ENCODE measurements around the gene OTOF. TPM values are rescaled to one million over a fixed set of nuclear protein-coding genes. Genes with fewer than 3 reads are reported as not detected.
A peak's percentile ranks its signal among the peaks of the same experiment; 100 is the strongest.
"Not testable (repeated sequence)": the region's sequence is repeated elsewhere in the genome, so short reads cannot be mapped to it uniquely, and the experiment has no call there.

OTOF gene
- total RNA-seq, 1 experiment from 2014 or later, result not detected

DNA sequence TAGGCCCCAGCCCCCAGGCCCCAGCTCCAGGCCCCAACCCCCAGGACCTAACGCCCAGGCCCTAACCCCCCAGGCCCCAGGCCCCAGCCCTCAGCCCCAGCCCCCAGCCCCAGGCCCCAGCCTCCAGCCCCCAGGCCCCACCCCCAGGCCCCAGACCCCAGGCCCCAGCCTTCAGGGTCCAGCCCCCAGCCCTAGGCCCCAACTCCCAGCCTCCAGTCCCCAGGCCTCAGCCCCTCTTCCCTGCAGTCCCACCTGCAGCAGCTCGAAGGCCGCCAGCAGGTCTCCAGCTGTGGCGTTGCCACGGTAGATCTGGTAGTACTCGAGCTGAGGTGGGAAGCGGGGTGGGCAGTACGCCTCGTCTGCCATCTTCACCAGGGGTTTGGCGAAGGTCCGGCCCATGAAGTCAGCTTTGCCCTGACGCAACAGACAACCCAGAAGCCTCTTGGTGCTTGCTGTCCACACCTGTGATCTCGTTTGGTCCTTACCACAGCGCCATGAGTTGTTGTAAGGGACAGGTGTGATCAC lies 3.6 kb downstream of the OTOF start:
- Histone ChIP-seq H3K36me3 (no peaks in the 10 kb centered on the region), H3K27me3 (no peaks in the 10 kb centered on the region), H3K4me3 (no peak overlapping the region), H3K9me3 (peaks cover 4% of the 10 kb centered on the region)
- no peak for DNase-seq

DNA sequence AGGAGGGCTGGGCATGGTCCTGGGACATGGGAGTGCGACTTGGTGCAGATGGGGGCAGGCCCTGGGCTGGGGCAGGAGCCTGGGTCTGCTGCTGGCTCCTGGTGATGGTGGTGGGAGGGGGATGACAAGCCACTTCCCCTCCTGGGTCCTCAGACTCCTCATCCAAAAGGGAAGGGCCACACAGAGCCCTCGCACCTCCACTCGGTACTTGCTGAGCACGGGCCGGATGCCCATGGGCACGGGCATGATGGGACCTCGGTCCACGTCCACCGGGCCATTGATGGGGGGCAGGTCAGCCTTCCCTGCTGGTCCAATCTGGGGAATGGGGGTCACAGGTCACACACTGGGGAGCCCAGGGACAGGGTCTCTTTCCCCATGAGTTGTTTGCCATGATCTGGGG lies 4.1 kb downstream of the OTOF start:
- Histone ChIP-seq H3K36me3 (no peaks in the 10 kb centered on the region), H3K9me3 (peaks cover 7% of the 10 kb centered on the region), H3K4me3 (no peak overlapping the region), H3K27me3 (no peaks in the 10 kb centered on the region)
- no peak for DNase-seq

DNA sequence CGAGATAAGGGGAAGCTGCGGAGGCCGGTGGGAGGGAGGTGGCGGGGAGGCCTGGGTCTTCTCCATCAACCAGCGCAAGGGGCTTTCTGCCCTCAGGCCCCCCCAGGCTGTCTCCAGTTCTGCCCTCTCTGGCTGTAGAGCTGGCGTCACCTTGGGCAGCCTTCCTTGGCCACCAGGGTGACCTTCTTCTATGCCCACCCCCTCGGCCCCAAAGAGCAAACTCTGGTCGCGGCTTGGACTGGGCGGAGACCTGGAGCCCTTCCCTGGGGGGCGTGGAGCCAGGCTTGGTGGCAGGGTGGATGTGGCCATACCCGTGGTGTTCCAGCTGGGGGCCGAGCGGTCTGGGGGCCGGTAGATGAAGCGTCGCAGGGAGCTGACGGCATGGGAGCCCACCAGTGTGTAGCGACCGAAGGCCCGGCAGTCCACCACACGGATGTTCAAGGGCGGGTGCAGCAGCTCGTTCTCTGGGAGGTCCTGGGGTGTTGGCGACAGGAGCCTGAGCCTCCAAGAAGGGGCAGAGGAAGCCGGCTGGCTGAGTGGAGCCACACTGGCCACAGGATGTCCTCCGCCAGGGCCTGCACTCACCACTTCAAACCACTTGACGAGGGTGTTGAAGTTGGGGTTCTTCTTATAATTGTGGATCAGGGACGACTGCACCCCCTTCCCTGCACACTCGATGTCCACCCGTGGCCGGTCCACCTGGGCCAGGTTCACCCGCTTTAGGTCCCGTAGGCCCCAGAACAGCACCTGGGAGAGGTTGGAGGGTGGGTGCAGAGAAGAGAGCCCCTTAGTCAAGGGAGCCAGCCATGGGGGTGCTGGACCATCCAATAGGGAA lies 4.9 kb downstream of the OTOF start:
- no peak for DNase-seq
- Histone ChIP-seq H3K27me3 (no peaks in the 10 kb centered on the region), H3K9me3 (peaks cover 7% of the 10 kb centered on the region), H3K36me3 (no peaks in the 10 kb centered on the region), H3K4me3 (no peak overlapping the region)

DNA sequence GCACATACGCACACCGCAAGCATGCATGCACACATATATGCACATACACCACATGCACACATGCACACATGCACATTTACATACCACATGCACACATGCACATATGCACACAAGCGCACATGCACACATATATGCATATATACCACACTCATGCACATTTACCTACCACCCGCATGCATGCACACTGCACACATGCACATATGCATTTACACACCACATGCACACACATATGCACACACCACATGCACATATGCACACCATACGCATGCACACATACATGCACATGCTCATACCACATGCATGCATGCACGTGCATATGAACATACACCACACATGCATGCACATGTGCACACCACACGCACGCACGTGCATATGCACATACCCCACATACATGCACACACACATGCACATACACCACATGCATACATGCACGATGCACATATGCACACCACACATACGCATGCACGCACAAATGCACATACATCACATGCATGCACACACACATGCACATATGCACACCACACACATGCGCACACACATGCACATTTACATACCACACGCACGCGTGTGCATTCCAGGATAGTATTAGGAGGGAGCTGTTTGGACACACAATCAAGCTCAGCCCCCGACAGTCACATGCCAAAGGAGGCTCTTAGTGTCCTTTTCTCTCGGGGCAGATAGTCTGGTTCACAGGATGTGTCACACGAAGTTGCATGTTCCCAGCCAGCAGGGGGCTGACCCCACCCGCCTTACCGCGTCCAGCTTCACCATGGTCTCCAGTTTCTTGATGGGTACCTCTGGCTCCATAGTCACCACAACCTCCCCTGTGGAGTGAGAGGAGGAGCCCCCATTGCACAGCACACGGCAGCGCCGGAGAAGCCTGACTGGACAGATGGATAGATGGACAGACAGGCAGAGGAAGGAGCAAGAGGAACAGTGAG lies 5.9 kb downstream of the OTOF start:
- H3K36me3 ChIP-seq, result no peaks in the 10 kb centered on the region
- DNase-seq, result no peak
- H3K27me3 ChIP-seq, result no peaks in the 10 kb centered on the region
- H3K9me3 ChIP-seq, result peaks cover 7% of the 10 kb centered on the region
- no peak overlapping the region for H3K4me3 ChIP-seq

DNA sequence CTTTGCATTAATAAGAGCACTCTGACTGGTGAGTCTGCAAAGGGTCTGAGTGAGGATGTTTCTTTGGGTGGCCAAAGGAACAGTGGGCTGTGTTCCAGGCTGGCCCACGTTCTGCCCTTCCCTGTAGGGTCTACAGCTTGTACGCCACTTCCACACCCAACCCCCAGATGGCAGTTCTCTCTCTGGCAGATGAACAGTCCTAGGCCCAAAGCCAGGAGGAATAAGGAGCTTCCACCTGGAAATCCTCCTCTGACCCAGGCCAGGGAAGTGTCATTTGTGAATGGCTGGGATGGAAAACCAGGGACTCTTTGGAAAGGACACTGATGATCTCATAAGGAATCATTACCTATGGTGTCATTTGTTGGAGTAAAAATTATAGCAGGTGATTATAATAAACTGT lies 6.6 kb downstream of the OTOF start:
- Histone ChIP-seq H3K4me3 (no peak overlapping the region), H3K9me3 (peaks cover 7% of the 10 kb centered on the region), H3K27me3 (no peaks in the 10 kb centered on the region), H3K36me3 (no peaks in the 10 kb centered on the region)
- DNase-seq, result no peak

DNA sequence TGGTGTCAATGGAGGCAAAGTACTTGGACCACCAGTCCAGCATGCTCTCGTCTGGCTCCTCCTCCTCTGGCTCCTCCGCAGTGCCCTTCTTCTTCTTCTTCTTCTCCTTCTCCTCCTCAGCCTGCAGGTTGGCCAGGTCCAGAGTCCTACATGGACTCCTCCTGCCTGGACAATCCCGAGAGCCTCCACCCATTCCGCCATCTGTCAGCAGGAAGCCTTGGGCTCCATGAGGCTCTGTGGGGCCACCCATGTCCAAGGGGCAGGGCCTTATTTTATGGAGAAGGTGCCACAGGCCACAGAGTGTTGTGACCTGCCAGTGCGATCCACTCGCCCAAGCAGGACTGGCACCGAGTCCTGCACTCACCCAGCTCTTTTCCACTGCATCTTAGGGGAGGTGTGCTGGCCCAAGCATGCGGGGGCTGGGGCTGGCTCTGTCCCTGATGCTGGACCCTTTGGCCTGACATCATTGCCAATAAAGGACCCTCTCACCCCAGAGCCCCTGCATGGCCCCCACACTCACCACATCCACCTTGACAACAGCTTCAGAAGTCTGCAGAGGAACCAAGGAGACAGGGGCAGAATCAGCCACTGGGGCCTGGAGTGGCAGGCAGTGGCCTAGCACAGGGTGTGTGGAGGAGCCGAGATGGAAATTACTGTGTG lies 7.2 kb downstream of the OTOF start:
- Histone ChIP-seq H3K36me3 (no peaks in the 10 kb centered on the region), H3K27me3 (no peaks in the 10 kb centered on the region), H3K4me3 (no peak overlapping the region), H3K9me3 (peaks cover 7% of the 10 kb centered on the region)
- no peak for DNase-seq

DNA sequence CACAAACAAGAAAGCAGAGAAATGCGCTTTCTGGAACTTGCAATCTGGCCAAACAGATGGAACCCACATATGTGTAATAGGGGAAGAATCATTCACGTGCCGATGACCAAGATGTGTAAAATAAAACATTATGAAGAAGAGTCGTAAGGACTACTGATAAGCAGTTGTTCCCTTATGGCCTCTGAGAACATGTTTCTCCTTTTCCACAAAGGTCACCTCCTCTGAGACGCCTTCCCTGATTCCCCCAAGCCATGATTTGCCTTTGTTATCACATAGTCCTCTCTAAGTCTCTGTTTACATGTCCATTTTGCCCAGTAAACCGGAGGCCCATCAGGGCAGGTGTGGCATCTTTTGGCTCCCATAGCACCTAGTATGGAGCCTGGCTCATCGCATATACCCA lies 8.0 kb downstream of the OTOF start:
- Histone ChIP-seq H3K27me3 (no peaks in the 10 kb centered on the region), H3K36me3 (no peaks in the 10 kb centered on the region), H3K4me3 (no peak overlapping the region), H3K9me3 (peaks cover 7% of the 10 kb centered on the region)
- DNase-seq, result no peak

DNA sequence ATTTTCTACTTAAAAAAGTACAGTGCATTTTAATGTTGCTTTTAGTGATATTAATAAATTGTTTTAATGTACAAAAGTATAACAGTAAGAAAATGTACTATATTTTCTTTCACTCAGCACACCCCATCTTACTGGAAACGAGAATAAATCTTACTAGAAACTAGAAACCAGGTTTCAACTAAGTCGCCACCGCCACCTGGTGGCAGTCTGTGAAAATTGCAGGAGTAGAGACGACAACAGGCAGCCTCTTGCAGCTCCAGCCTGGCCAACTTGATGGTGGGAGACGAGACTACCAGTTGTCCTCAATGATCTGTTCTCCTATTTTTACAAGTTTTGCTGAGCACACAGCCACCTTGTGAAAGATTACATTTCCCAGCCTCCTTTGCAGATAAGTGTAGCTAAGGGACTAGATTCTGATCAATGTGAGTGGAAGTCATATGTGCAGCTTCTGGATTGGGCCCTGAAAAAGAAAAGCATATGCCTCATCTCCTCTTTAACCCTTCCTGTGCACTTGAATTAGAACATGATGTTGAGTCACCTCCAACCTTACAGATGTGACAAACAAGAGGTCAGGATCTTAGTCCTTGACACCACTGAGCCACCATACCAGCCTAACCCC lies 8.7 kb downstream of the OTOF start:
- DNase-seq, result peak; percentile 35
- H3K36me3 ChIP-seq, result no peaks in the 10 kb centered on the region
- H3K9me3 ChIP-seq, result peaks cover 7% of the 10 kb centered on the region

DNA sequence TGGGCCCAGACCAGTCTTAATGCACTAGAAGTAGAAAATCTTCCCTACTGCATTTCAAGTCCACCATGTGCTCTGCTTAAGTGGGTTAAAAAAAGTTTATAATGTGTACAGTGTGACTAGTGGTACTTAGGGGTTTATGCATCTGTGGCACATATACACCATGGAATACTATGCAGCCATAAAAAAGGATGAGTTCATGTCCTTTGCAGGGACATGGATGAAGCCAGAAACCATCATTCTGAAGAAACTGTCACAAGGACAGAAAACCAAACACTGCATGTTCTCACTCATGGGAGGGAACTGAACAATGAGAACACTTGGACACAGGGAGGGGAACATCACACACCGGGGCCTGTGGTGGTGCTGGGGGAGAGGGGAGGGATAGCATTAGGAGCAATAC lies 9.4 kb downstream of the OTOF start:
- not testable (repeated sequence) for H3K9me3 ChIP-seq, H3K36me3 ChIP-seq

More for the DNA sequence above, 8.7 kb downstream of the OTOF start:
- H3K4me3 ChIP-seq, result no peak overlapping the region
- no peaks in the 10 kb centered on the region for H3K27me3 ChIP-seq

DNA sequence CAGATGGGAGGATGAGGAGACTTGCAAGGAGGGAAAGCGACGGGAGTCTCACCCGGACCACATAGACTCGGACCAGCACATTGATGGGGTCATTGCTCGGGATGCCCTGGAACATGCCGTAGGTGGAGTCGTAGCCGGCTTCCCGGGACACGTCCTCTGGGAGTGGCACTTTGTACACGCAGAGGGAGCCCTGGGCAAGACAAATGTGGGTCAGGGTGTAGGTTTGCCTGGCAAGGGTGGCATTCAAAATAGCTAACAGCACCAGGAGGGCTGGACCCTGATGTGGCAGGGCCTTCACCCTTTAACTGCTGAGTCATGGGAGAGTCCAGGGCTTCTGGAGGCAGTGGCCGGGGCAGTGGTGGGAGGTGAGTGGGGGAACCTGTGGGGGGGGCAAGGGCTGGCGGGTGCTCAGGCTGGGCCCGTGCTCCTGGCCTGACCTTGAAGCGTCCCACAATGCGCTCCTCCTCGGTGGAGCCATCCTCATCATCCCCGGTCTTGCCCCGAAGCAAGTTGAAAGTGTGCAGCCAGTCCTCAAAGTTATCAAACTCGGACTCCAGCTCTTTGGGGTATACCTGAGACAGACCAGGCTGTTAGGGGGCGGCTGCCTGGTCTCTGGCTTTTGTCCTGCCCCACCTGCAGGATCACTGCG lies 11.1 kb downstream of the OTOF start:
- no peak for DNase-seq
- Histone ChIP-seq H3K4me3 (no peak overlapping the region), H3K9me3 (peaks cover 7% of the 10 kb centered on the region), H3K36me3 (no peaks in the 10 kb centered on the region), H3K27me3 (no peaks in the 10 kb centered on the region)

More for the DNA sequence above, 9.4 kb downstream of the OTOF start:
- H3K27me3 ChIP-seq, H3K4me3 ChIP-seq, DNase-seq: not testable (repeated sequence)

DNA sequence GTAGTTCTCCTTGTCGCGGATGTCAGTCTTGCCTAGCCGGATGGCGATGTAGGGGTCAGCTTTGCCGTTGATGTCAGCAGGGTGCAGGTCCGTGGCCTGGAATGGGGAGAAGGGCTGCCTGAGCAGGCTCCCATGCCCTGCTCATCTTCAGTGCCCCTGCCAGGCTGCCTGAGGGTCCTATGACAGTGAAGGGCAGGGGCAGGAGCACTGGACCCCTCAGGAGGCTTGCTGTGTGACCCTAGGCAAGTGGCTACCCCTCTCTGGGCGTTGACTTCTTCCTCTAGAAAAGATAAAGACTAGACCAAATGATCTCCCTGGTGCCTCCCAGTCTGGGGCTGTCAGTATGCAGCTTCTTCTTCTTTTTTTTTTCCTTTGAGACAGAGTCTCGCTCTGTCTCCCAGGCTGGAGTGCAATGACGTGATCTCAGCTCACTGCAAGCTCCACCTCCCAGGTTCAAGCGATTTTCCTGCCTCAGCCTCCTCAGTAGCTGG lies 11.9 kb downstream of the OTOF start:
- no peak for DNase-seq
- H3K27me3 ChIP-seq, result no peaks in the 10 kb centered on the region
- peaks cover 7% of the 10 kb centered on the region for H3K9me3 ChIP-seq
- no peak overlapping the region for H3K4me3 ChIP-seq
- no peaks in the 10 kb centered on the region for H3K36me3 ChIP-seq

DNA sequence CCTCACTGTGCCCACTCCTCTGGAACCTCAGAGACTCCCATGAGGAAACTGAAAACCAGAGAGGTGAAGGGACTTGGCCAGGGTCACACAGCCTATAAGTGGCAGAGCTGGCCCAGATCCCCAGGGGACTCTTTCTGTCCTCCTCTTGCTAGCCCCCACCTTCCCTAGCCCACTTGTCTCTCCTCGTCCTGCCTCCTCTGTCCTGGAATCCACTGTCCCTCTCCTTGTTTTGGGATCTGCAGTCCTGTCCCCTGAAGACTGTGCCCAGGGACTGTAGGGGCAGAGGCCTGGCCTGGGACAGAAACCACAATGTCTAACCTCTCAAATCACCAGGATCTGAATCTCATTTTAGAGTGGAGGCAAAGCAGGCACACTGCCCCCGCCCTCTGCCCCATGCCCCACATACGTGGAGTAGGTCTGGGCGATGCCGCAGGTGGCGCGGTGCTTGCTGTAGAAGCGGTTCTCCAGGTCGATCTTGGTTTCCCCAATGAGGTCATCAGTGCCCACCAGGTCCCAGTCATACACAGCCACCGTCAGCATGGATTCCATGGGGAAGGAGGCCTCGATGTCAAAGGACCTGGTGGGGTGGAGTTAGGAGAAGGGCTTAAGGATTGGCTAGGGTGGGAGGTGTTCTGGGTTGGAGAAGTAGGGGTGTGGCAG lies 12.5 kb downstream of the OTOF start:
- no peaks in the 10 kb centered on the region for H3K36me3 ChIP-seq
- H3K9me3 ChIP-seq, result peaks cover 7% of the 10 kb centered on the region
- no peak for DNase-seq
- H3K4me3 ChIP-seq, result no peak overlapping the region
- H3K27me3 ChIP-seq, result no peaks in the 10 kb centered on the region

DNA sequence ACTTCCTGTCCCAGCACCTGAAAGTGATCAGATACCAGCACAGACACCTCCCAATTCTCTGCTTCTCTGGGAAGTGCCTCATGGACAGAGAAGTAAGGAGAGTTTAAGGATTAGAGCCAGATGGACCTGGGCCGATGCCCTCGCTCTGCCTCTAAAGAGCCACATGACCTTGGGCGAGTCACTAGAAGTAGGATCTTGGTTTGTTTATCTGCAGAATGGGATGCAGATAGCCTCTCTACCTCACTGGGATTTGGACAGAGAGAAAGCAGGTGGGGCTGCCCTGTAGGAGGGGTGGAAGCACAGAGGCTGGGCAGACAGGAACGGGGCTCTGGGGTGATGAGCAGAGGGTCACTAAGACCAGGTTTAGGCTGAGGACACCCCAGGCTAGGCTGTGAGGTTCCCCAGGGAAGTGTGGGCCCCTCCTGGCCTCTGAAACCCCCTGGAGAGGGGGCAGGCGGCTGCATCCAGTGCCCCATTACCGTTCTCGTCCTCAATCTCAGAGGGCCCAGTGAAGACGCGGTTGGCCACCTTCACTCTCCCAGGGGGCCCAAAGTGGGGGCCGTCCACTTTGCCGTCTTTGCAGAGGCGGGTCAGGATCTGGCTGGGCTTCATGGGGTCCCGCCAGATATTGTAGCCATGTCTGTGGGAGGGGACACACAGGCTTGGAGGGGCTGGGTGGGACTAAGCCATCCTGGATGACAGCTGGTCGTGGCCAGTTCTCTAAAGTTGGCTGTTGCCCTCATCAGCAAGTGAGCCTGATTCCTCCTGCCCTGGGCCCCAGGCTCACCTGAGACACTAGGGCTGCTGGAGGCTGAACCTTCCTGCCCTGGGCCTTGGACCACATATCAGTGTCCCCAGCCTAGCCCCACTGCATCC lies 13.3 kb downstream of the OTOF start:
- H3K36me3 ChIP-seq, result no peaks in the 10 kb centered on the region
- no peaks in the 10 kb centered on the region for H3K27me3 ChIP-seq
- H3K4me3 ChIP-seq, result no peak overlapping the region
- H3K9me3 ChIP-seq, result peaks cover 6% of the 10 kb centered on the region
- DNase-seq, result no peak

DNA sequence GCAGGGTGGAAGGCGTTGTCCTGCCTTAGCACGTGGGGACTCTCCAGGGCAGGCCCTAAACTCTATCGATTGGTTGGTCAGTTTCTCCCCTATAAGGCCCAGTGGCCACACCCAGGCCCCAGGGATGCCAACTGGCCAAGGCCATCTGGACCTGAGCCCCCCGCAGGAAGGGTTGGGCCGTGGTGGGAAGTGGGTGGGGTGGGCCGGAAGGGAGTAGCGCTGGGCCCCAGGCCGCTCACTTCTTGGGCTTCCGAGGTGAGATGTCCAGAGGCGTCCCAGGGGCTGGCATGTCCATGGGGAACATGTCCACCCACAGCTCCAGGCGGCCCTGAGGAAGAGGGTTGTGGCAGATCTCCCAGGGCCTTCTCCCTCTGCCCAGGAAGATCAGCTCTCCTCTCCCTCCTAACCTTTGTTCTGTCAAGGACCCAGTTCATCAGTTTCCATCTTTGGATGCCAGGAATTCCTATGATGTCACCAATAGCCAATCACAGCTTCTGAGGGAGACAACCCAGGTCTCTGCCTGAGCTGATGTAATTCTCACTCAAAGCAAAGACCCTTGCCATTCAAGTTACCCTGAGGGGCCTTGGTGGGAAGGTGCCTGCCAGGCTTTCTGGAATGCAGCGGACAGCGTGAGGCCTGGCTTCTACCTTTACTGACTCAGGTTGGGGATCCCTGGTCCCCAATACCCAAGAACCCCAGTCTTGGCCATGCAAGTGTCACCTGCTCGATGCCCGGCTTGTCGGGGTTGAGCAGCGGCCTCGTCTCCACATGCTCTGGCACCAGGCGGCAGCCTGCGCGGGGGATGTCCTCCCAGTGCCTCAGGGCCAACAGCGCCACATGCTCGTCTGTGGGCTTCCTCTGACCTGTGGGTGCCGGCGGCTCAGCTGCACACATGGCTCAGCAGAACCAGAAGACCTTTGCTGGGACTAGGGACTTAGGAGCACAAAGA lies 14.4 kb downstream of the OTOF start:
- Histone ChIP-seq H3K4me3 (no peak overlapping the region), H3K9me3 (no peaks in the 10 kb centered on the region), H3K36me3 (no peaks in the 10 kb centered on the region), H3K27me3 (no peaks in the 10 kb centered on the region)
- DNase-seq, result no peak

All from MG63 (cell line).